ENCODE results near the gene EIF4G1. TPM values are rescaled to one million over a fixed set of nuclear protein-coding genes. Genes with fewer than 3 reads are reported as not detected.

Gene EIF4G1
- total RNA-seq, 4 donors from 2014 or later = 135 to 453 (median 217) TPM

DNA sequence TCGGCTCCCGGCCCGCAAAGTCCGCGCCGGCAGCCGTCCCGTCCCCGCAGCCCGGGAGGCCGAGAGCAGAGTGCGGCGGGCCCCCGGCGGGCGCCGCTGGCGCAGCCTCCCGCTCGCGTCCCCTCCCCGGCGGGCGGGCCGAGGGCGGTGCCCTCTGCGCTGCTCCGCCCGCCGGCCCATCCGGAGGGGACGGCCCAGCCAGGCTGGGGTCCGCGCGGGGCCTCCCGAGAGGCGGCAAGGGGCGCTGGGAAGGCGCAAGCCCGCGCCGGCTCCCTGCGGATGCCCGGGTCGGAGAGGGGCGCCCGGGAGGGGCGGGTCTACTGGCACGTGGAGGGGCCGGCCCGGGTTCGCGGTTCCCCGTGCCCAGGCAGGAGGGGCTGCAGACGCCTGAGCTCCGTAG lies 47.1 kb downstream of the EIF4G1 start, which contains the start of the genes CLCN2 and POLR2H:
Gene CLCN2 (minus strand): TSS at position 74 of the 400 bp plus-strand sequence. CDS start 126 bp downstream, outside the sequence.
Gene POLR2H (plus strand): TSS at position 179 of the 400 bp plus-strand sequence. CDS start 1,783 bp downstream, outside the sequence.
- in situ Hi-C loops (cut with MboI; ENCODE audit: low pct_ligation_motif_present in 1 of 4, low pct_unique_long_range_greater_than_20kb in 1 of 4, low sequenced_read_pairs in 3 of 4) = loop anchor here in 1 of 4 donors (25.0 kb wide), 1 partner anchor 426 kb away; no protein-coding TSS in a partner anchor
- Histone ChIP-seq H3K27me3 (no peaks in the 10 kb centered on the region), H3K36me3 (peaks cover 0 to 7% (median 3%) of the 10 kb centered on the region in 4 donors), H3K9me3 (no peaks in the 10 kb centered on the region), H3K4me1 (peaks cover 7 to 38% (median 29%) of the 10 kb centered on the region in 4 donors), H3K27ac (peak within 1 kb of the TSS; percentile 94 to 100 (median 97)), H3K4me3 (peak within 1 kb of the TSS; percentile 76 to 95 (median 90))
- DNase-seq = peak; percentile 65
- peak; percentile 37 for TF ChIP-seq POLR2A (IDR thresholded peaks at IDR 0.05)
- TF ChIP-seq, protein P1, sequence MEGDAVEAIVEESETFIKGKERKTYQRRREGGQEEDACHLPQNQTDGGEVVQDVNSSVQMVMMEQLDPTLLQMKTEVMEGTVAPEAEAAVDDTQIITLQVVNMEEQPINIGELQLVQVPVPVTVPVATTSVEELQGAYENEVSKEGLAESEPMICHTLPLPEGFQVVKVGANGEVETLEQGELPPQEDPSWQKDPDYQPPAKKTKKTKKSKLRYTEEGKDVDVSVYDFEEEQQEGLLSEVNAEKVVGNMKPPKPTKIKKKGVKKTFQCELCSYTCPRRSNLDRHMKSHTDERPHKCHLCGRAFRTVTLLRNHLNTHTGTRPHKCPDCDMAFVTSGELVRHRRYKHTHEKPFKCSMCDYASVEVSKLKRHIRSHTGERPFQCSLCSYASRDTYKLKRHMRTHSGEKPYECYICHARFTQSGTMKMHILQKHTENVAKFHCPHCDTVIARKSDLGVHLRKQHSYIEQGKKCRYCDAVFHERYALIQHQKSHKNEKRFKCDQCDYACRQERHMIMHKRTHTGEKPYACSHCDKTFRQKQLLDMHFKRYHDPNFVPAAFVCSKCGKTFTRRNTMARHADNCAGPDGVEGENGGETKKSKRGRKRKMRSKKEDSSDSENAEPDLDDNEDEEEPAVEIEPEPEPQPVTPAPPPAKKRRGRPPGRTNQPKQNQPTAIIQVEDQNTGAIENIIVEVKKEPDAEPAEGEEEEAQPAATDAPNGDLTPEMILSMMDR (IDR thresholded peaks at IDR 0.05) = no peak
- TF ChIP-seq POLR2AphosphoS5 (IDR thresholded peaks at IDR 0.05) = peak; percentile 31 to 82 (median 74)
- 4% methylated on average over 16 of the region's 56 CpGs; no CpG with 5 or more reads in 1 of the 2 donors for WGBS, 2 donors (ENCODE audit: low coverage in 1 of 2)
- intact Hi-C loops (cut with DNase I; ENCODE audit: low total_unique reads) = loop anchor here (10.0 kb wide), 1 partner anchor 153 kb away; no protein-coding TSS in a partner anchor

DNA sequence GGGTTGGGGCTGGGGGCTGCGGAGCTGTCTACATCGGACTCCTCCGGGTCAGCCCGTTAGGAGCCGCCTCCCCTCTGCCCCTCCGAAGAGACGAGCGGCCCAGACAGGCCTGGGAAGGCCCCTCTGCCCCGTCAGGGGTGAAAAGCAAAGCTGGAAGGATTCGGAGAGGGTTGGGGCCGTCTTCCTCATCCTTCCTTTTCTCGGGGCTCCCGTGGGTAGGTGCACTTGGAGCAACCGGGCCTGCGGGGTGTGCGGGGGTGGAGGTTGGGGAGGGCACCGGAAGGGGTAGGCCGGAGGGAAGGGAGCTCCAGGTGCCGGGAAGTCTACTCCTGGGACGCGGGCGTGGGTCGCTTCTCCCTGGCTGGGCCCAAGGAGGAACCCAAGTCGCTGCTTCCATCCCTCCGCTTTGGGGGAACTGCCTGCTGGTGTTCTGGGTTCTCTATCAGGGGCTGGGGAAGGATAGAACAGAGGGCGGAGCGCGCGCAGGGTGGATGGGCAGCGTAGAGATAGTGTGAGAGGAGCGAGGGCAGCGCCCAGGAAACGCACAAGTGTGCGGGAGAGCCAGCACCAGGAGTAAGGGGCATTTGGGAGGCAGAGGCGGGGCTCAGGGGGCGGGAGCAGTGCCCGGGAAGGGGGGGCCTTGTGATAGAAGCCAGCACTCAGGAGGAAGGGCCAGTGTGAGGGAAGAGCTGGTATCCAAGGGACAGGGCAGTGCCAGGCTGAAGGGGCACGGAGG lies 47.7 kb downstream of the EIF4G1 start:
- H3K36me3 ChIP-seq = peaks cover 0 to 7% (median 3%) of the 10 kb centered on the region in 4 donors
- H3K4me3 ChIP-seq = peak overlapping the region; percentile 44 to 95 (median 86)
- WGBS, 2 donors (ENCODE audit: low coverage in 1 of 2) = 0 to 1% methylated on average over 18 to 31 of the region's 38 CpGs
- DNase-seq = peak; percentile 81
- H3K27ac ChIP-seq = peak overlapping the region; percentile 94 to 100 (median 97)
- H3K4me1 ChIP-seq = peaks cover 7 to 38% (median 29%) of the 10 kb centered on the region in 4 donors
- TF ChIP-seq POLR2A (IDR thresholded peaks at IDR 0.05) (peak; percentile 82), EP300 (IDR thresholded peaks at IDR 0.05; ENCODE audit: low read depth) (no peak), POLR2AphosphoS5 (IDR thresholded peaks at IDR 0.05) (peak; percentile 58 to 82 (median 75))
- TF ChIP-seq, protein P1 (IDR thresholded peaks at IDR 0.05) = no peak
- intact Hi-C loops (cut with DNase I; ENCODE audit: low total_unique reads) (loop anchor here (10.0 kb wide), 1 partner anchor 153 kb away; no protein-coding TSS in a partner anchor), in situ Hi-C loops (cut with MboI; ENCODE audit: low pct_ligation_motif_present in 1 of 4, low pct_unique_long_range_greater_than_20kb in 1 of 4, low sequenced_read_pairs in 3 of 4) (loop anchor here in 1 of 4 donors (25.0 kb wide), 1 partner anchor 425 kb away; no protein-coding TSS in a partner anchor)
- no peaks in the 10 kb centered on the region for H3K27me3 ChIP-seq
- H3K9me3 ChIP-seq = no peaks in the 10 kb centered on the region

DNA sequence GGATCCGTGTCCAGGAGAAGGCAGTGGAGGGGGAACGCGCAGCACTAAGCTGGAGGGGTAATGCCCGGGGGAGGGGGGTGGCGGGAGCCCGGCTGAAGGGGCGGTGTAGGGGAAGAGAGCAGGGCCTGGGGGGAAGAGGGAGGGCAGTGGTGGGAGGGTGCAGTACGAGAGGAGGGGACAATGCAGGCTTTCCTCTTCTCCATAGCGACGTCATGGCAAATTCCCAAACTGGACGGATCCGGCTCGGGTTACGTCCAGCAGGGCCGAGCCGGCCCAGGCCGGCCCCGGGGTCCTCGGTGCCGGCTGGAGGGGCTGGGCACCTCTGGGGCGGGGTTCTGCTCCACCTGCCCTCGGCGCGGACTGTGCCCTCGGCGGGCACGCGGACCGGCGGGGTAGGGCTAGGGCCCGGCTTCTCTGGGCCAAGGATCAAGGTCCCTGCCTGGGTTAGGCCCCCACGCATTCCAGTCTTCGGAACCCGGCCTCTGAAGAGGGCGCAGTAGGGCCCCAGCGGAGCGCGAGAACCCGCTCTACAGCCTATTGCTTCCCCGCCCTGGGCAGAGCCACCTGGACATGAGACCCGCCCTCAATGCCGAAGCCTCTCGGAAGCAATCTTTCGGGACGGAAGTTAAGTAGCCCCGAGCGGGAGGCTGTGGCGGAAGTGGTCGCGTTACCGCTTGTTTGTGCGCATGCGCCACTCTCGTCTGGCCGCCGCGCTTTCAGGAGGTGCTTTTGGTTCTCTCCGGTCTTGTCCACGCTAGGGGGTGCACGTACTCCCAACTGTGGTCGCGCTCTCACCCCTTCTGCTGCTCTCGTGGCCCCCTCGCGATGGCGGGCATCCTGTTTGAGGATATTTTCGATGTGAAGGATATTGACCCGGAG lies 48.5 kb downstream of the EIF4G1 start:
- Histone ChIP-seq H3K27ac (peak overlapping the region; percentile 94 to 100 (median 97)), H3K4me3 (peak overlapping the region; percentile 44 to 95 (median 86)), H3K36me3 (peaks cover 0 to 6% (median 1%) of the 10 kb centered on the region in 4 donors), H3K4me1 (peaks cover 7 to 38% (median 29%) of the 10 kb centered on the region in 4 donors), H3K27me3 (no peaks in the 10 kb centered on the region), H3K9me3 (no peaks in the 10 kb centered on the region)
- DNase-seq = peak; percentile 98
- in situ Hi-C loops (cut with MboI; ENCODE audit: low pct_ligation_motif_present in 1 of 4, low pct_unique_long_range_greater_than_20kb in 1 of 4, low sequenced_read_pairs in 3 of 4) = loop anchor here in 1 of 4 donors (25.0 kb wide), 1 partner anchor 424 kb away; no protein-coding TSS in a partner anchor
- TF ChIP-seq, protein P1 (IDR thresholded peaks at IDR 0.05) = peak; percentile 38 to 68 (median 47)
- TF ChIP-seq POLR2AphosphoS5 (IDR thresholded peaks at IDR 0.05) (peak; percentile 76 to 93 (median 79)), POLR2A (IDR thresholded peaks at IDR 0.05) (peak; percentile 80), EP300 (IDR thresholded peaks at IDR 0.05; ENCODE audit: low read depth) (peak; percentile 66)
- 0% methylated on average over 6 to 62 of the region's 68 CpGs for WGBS, 2 donors (ENCODE audit: low coverage in 1 of 2)
- intact Hi-C loops (cut with DNase I; ENCODE audit: low total_unique reads) = loop anchor here (10.0 kb wide), 1 partner anchor 152 kb away; no protein-coding TSS in a partner anchor
